K562 (cell line): ENCODE data around the gene PHF19. TPM values are rescaled to one million over a fixed set of nuclear protein-coding genes. Genes with fewer than 3 reads are reported as not detected.

Experiments
- ATAC-seq: fragments of 200-7000 bp; cut with Tn5 transposase; 3 replicates; pipeline ENCODE4 v1.9.1; 2020; ENCODE audit warnings: moderate library complexity
- BruUV-seq: library from RNA; stranded (reverse); fragments of 400-500 nt; replicated peaks from 2 replicates; lab custom pipeline; 2021; lab: Mats Ljungman, UMichigan
- CTCF ChIA-PET: fragments of 300-600 bp; formaldehyde crosslinking; extraction: SDS; loops from one replicate; lab custom pipeline; 2021; ENCODE audit warnings: low intra/inter-chr PET ratio; lab: Yijun Ruan, JAX
- POLR2A ChIA-PET: fragments of 300-600, 350-650 bp; sonication (Branson Sonifier 250); formaldehyde crosslinking; extraction: SDS; loops from one replicate; lab custom pipeline; 2021; ENCODE audit warnings: antibody characterized with exemption, inconsistent platforms; lab: Yijun Ruan, JAX
- DNase-seq, 4 experiments: peaks; one replicate each; pipeline versions ENCODE4 v3.0.0 to v3.0.0-alpha.2; 2011 to 2018; ENCODE audit warnings: low spot score in 3 of 4, mixed read lengths in 3 of 4; ENCODE audit errors: extremely low read depth in 1 of 4
- FAIRE-seq: peaks from 2 replicates; lab custom pipeline; 2011; peaks lifted over from hg19 to GRCh38; lab: Jason Lieb, UNC
- H2AFZ ChIP-seq: 2 replicates; pipeline ENCODE4 v1.6.0; 2011; ENCODE audit warnings: low read depth, low read length, control low read depth, inconsistent platforms
- H3K27ac ChIP-seq: fragments of 200-600 bp; 3 replicates; pipeline ENCODE4 v1.8.0; 2011; ENCODE audit warnings: low read depth, mild to moderate bottlenecking, control low read depth, inconsistent platforms, low read length, moderate library complexity, mixed read lengths; ENCODE audit errors: extremely low read depth
- H3K27me3 ChIP-seq, 2 experiments: fragments of 300-600 bp in 1 of 2; 2 replicates in 1 of 2; 3 replicates in 1 of 2; pipeline versions ENCODE4 v1.6.0 to v1.8.0; 2011; ENCODE audit warnings: inconsistent platforms in 2 of 2, low read length in 2 of 2, mild to moderate bottlenecking in 1 of 2, mixed read lengths in 1 of 2, moderate library complexity in 1 of 2; ENCODE audit not compliant: control insufficient read depth in 2 of 2, insufficient read depth in 2 of 2
- H3K36me3 ChIP-seq: fragments of 300-600 bp; 3 replicates; pipeline ENCODE4 v1.8.0; 2011; ENCODE audit warnings: mild to moderate bottlenecking, low read length, inconsistent platforms; ENCODE audit not compliant: control insufficient read depth, insufficient read depth
- H3K4me1 ChIP-seq, 2 experiments: fragments of 200-600 bp in 1 of 2; replicated peaks in 1 of 2; 2 replicates in 1 of 2; 3 replicates in 1 of 2; pipeline versions ENCODE4 v1.5.1 to v1.8.0; 2011; ENCODE audit warnings: inconsistent platforms in 2 of 2, low read length in 2 of 2, mild to moderate bottlenecking in 1 of 2, mixed read lengths in 1 of 2, moderate library complexity in 1 of 2; ENCODE audit not compliant: control insufficient read depth in 2 of 2, insufficient read depth in 2 of 2
- H3K4me2 ChIP-seq: 2 replicates; pipeline ENCODE4 v1.6.1; 2011; ENCODE audit warnings: low read length, control low read depth, inconsistent platforms, mixed read lengths; ENCODE audit not compliant: insufficient read depth
- H3K4me3 ChIP-seq: fragments of 200-600 bp; sonication (generic), shearing (Covaris generic); 2 replicates; pipeline ENCODE4 v1.5.1; 2016; ENCODE audit warnings: control low read depth, inconsistent platforms
- H3K79me2 ChIP-seq: fragments of 200-600 bp; 3 replicates; pipeline ENCODE4 v1.8.0; 2011; ENCODE audit warnings: low read length, inconsistent platforms; ENCODE audit not compliant: control insufficient read depth, insufficient read depth
- H3K9ac ChIP-seq, 2 experiments: 2 replicates each; pipeline versions ENCODE4 v1.6.0 to v1.6.1; 2011; ENCODE audit warnings: low read depth in 2 of 2, low read length in 2 of 2, control low read depth in 1 of 2, inconsistent platforms in 1 of 2, mild to moderate bottlenecking in 1 of 2, mixed read lengths in 1 of 2; ENCODE audit not compliant: insufficient read depth in 1 of 2
- H3K9me1 ChIP-seq: one replicate; pipeline ENCODE4 v1.6.0; 2011; ENCODE audit warnings: inconsistent platforms, mild to moderate bottlenecking, low read length, moderate library complexity; ENCODE audit not compliant: control insufficient read depth, insufficient read depth
- H3K9me3 ChIP-seq: replicated peaks from 2 replicates; pipeline ENCODE4 v1.5.1; 2011; ENCODE audit warnings: low read depth, low read length, inconsistent platforms; ENCODE audit not compliant: control insufficient read depth, insufficient read depth
- H4K20me1 ChIP-seq: replicated peaks from 2 replicates; pipeline ENCODE4 v1.6.1; 2011; ENCODE audit warnings: low read length, inconsistent platforms, mixed read lengths; ENCODE audit not compliant: control insufficient read depth, insufficient read depth
- CHD2 ChIP-seq: IDR thresholded peaks from 2 replicates; pipeline ENCODE4 v1.6.1; 2011; ENCODE audit warnings: low read depth, low read length
- CSDE1 ChIP-seq, 2 experiments: fragments of 450-650 bp; IDR thresholded peaks; 2 replicates each; pipeline ENCODE4 v1.6.1; 2016; ENCODE audit warnings: mild to moderate bottlenecking in 1 of 2
- DMBX1 ChIP-seq: fragments of 250-450 bp; sonication (Bioruptor Pico); IDR thresholded peaks from 2 replicates; pipeline ENCODE4 v1.8.0; 2022; ENCODE audit warnings: inconsistent platforms, mild to moderate bottlenecking, moderate library complexity, borderline replicate concordance
- SMAD1 ChIP-seq: fragments of 150-350 bp; IDR thresholded peaks from 2 replicates; pipeline ENCODE4 v1.6.1; 2014; ENCODE audit warnings: low read length, low read depth; ENCODE audit not compliant: partially characterized antibody
- SRSF3 ChIP-seq: fragments of 200-400 bp; formaldehyde crosslinking; IDR thresholded peaks from 2 replicates; pipeline ENCODE4 v1.6.1; 2016; ENCODE audit warnings: mild to moderate bottlenecking, low read length, moderate library complexity; ENCODE audit not compliant: insufficient read depth
- STAT6 ChIP-seq: sonication (generic); formaldehyde crosslinking; IDR thresholded peaks from 2 replicates; pipeline ENCODE4 v1.8.1; 2023; ENCODE audit warnings: mild to moderate bottlenecking, missing genetic modification reagents
- ZFP36 ChIP-seq: fragments of 150-350 bp; IDR thresholded peaks from 2 replicates; pipeline ENCODE4 v1.6.1; 2018; ENCODE audit warnings: low read length, low read depth; ENCODE audit not compliant: partially characterized antibody
- ZNF133 ChIP-seq: fragments of 250-450 bp; sonication (Bioruptor Pico); IDR thresholded peaks from 2 replicates; pipeline ENCODE4 v1.4.0; 2020; ENCODE audit warnings: mild to moderate bottlenecking
- ZNF449 ChIP-seq: fragments of 250-450 bp; sonication (Bioruptor Pico); IDR thresholded peaks from 2 replicates; pipeline ENCODE4 v1.8.0; 2022; ENCODE audit warnings: moderate library complexity, mild to moderate bottlenecking, inconsistent platforms
- WGBS: fragments of 100-300 bp; shearing (Covaris generic); methylation state at CpG from one replicate; pipeline ENCODE4 v1.1.6; 2016; ENCODE audit warnings: low coverage, mixed read lengths; ENCODE audit not compliant: insufficient coverage; ENCODE audit errors: missing lambda C conversion rate; 5-methylcytosine and 5-hydroxymethylcytosine counted together
- in situ Hi-C: fragments of 300-500 bp; cut with MboI; formaldehyde crosslinking; loops from 4 replicates; pipeline ENCODE4 v1.15.0; 2018; ENCODE audit warnings: inconsistent platforms, mixed read lengths
- intact Hi-C: fragments of 100-400 bp; cut with micrococcal nuclease; formaldehyde crosslinking; loops from 2 replicates; pipeline ENCODE4 v1.14.2; 2022
- polyA plus RNA-seq, 8 experiments: library from polyadenylated mRNA; depleted of rRNA in 4 of 8; stranded (reverse) in 5 of 8; unstranded in 3 of 8; fragments of >200 nt; fragmentation: Nextera tagmentation in 2 of 8; fragmentation: Illumina TruSeq in 1 of 8; extraction: Ambion mirVana in 2 of 8; extraction: Trizol in 1 of 8; gene quantifications; 2 replicates each; pipeline versions ENCODE4 v1.2.1 to v1.2.3, GENCODE V29; 2011 to 2014; ENCODE audit warnings: inconsistent platforms in 1 of 8, missing spikeins in 1 of 8
- total RNA-seq, 7 experiments: library from RNA; depleted of rRNA in 6 of 7; stranded (reverse); fragments of >200 nt in 6 of 7; fragmentation: Illumina TruSeq in 2 of 7; extraction: Trizol in 2 of 7; gene quantifications; 2 replicates each; pipeline versions ENCODE4 v1.2.1 to v1.2.3, GENCODE V29; 2011 to 2021; ENCODE audit warnings: low replicate concordance in 1 of 7

The PHF19 gene
- total and polyA plus RNA-seq, 9 of the 15 experiments (the other 6 are each of a cell fraction or from before 2014, with no cell fraction given), result 95.8 to 403 (median 255) TPM

GRCh38 chr9:120869726-120870125 is 7.3 kb downstream of the PHF19 start:
- H3K4me3 ChIP-seq, result no peak overlapping the region
- POLR2A ChIA-PET, result interaction anchor here (0.6 to 15.5 kb wide), 11 partner anchors 9 to 329 kb away, joined by 3 to 464 read pairs (median 5); partner anchors contain the start of genes FBXW2, PHF19 and PSMD5
- no peak overlapping the region for H2AFZ ChIP-seq
- intact Hi-C loops (loop anchor here (1.0 to 10.0 kb wide), 5 partner anchors 8 to 255 kb away; partner anchors contain the start of genes CNTRL and PHF19), in situ Hi-C loops (loop anchor here (5.0 kb wide), 1 partner anchor 62 kb away; no protein-coding TSS in a partner anchor)
- H3K9ac ChIP-seq, result peak overlapping the region; percentile 49 to 82
- BruUV-seq, result no TSS peak
- H3K4me2 ChIP-seq, result peak overlapping the region; percentile 89
- ATAC-seq (no peak), DNase-seq (no peak), FAIRE-seq (no peak)
- peak overlapping the region; percentile 76 for H3K27ac ChIP-seq
- TF ChIP-seq SMAD1, result peak; percentile 42
- peak; percentile 15; the same call in 1 of the 2 replicates for TF ChIP-seq CHD2
- peak; percentile 9 for TF ChIP-seq ZFP36
- TF ChIP-seq SRSF3, result no peak
- H3K9me3 ChIP-seq, result no peaks in the 10 kb centered on the region
- WGBS, result 93% methylated on average over 10 of the region's 10 CpGs
- H3K4me1 ChIP-seq, result peaks cover 22 to 31% of the 10 kb centered on the region in 2 experiments
- peaks cover 8% of the 10 kb centered on the region for H3K9me1 ChIP-seq
- H3K36me3 ChIP-seq, result peaks cover 90% of the 10 kb centered on the region
- H4K20me1 ChIP-seq, result no peaks in the 10 kb centered on the region
- CTCF ChIA-PET, result interaction anchor here (0.7 kb wide), 1 partner anchor 1381 kb away, joined by 3 read pairs; no protein-coding TSS in a partner anchor
- H3K27me3 ChIP-seq, result no peaks in the 10 kb centered on the region
- peaks cover 36% of the 10 kb centered on the region for H3K79me2 ChIP-seq

GRCh38 chr9:120869360-120869687 is 7.7 kb downstream of the PHF19 start:
- POLR2A ChIA-PET, result interaction anchor here (0.8 to 15.5 kb wide), 10 partner anchors 10 to 76 kb away, joined by 4 to 464 read pairs (median 6); partner anchors contain the start of genes FBXW2, PHF19 and PSMD5
- CTCF ChIA-PET, result interaction anchor here (0.7 kb wide), 1 partner anchor 1381 kb away, joined by 3 read pairs; no protein-coding TSS in a partner anchor
- intact Hi-C loops, result loop anchor here (1.0 to 10.0 kb wide), 4 partner anchors 8 to 255 kb away; partner anchors contain the start of gene PHF19
- Histone ChIP-seq H3K9me1 (peaks cover 8% of the 10 kb centered on the region), H3K27ac (peak overlapping the region; percentile 76), H2AFZ (peak overlapping the region; percentile 91), H3K4me1 (peaks cover 18 to 28% of the 10 kb centered on the region in 2 experiments), H3K4me3 (peak overlapping the region; percentile 41), H3K36me3 (peaks cover 88% of the 10 kb centered on the region), H3K79me2 (peaks cover 31% of the 10 kb centered on the region), H3K4me2 (peak overlapping the region; percentile 89), H3K9me3 (no peaks in the 10 kb centered on the region), H4K20me1 (no peaks in the 10 kb centered on the region), H3K9ac (peak overlapping the region; percentile 49 to 89), H3K27me3 (no peaks in the 10 kb centered on the region)
- WGBS, result 25% methylated on average over 10 of the region's 10 CpGs
- no peak for DNase-seq
- ATAC-seq, result no peak
- TSS peak; percentile 99 for BruUV-seq
- in situ Hi-C loops, result no loop called here
- no peak for FAIRE-seq
- TF ChIP-seq CSDE1 (IDR thresholded peaks at IDR 0.05), result no peak
- no peak for TF ChIP-seq DMBX1 (CRISPR knock-in tag)
- no peak for TF ChIP-seq ZNF449 (CRISPR knock-in tag)
- TF ChIP-seq SMAD1, result peak; percentile 11
- TF ChIP-seq ZNF133 (CRISPR knock-in tag), result no peak
- TF ChIP-seq STAT6 (CRISPR knock-in tag), result peak; percentile 21; the same call in 1 of the 2 replicates
